Glomerular endothelial cell (primary cell): ENCODE measurements around the gene PPP1CC. TPM values are rescaled to one million over a fixed set of nuclear protein-coding genes. Genes with fewer than 3 reads are reported as not detected.
"Not testable (repeated sequence)": the region's sequence is repeated elsewhere in the genome, so short reads cannot be mapped to it uniquely, and the experiment has no call there.

ENCODE experiments used
- DNase-seq: peaks from one replicate; pipeline ENCODE4 v3.0.0-alpha.2; 2011; ENCODE audit warnings: low read depth, low spot score; ENCODE audit errors: extremely low read depth
- total RNA-seq: library from RNA; depleted of rRNA; stranded (reverse); fragments of >200 nt; gene quantifications from 2 replicates; pipeline ENCODE4 v1.2.3, GENCODE V29; 2015

The PPP1CC gene
- total RNA-seq, 1 donor from 2014 or later, result 77.5 TPM

GRCh38 chr12:110726708-110727369, 15.9 kb downstream of the PPP1CC start:
- DNase-seq, result no peak

GRCh38 chr12:110726028-110726427, 16.7 kb downstream of the PPP1CC start:
- no peak for DNase-seq

- no peak for DNase-seq
Measured at GRCh38 chr12:110725267-110725666, 17.4 kb downstream of the PPP1CC start.

GRCh38 chr12:110722892-110723291, 19.8 kb downstream of the PPP1CC start:
- DNase-seq, result not testable (repeated sequence)

GRCh38 chr12:110721570-110721969, 21.1 kb downstream of the PPP1CC start:
- DNase-seq, result no peak

GRCh38 chr12:110720516-110720915, 22.2 kb downstream of the PPP1CC start:
- DNase-seq, result no peak

- DNase-seq, result no peak
Measured at GRCh38 chr12:110718222-110718908, 24.3 kb downstream of the PPP1CC start.

GRCh38 chr12:110717037-110717436, 25.7 kb downstream of the PPP1CC start:
- no peak for DNase-seq

- DNase-seq, result no peak
Measured at GRCh38 chr12:110708917-110709316, 33.8 kb downstream of the PPP1CC start.

- DNase-seq, result no peak
Measured at GRCh38 chr12:110705309-110705708, 37.4 kb downstream of the PPP1CC start.

- DNase-seq, result no peak
Measured at GRCh38 chr12:110704750-110705149, 37.9 kb downstream of the PPP1CC start.

- no peak for DNase-seq
Measured at GRCh38 chr12:110704231-110704630, 38.5 kb downstream of the PPP1CC start.

- DNase-seq, result no peak
Measured at GRCh38 chr12:110702081-110702480, 40.6 kb downstream of the PPP1CC start.

- no peak for DNase-seq
Measured at GRCh38 chr12:110699591-110700445, 42.9 kb downstream of the PPP1CC start.

GRCh38 chr12:110698171-110698902, 44.4 kb downstream of the PPP1CC start:
- DNase-seq, result peak; percentile 56

GRCh38 chr12:110697236-110697635, 45.5 kb downstream of the PPP1CC start:
- DNase-seq, result no peak

- no peak for DNase-seq
Measured at GRCh38 chr12:110696283-110696682, 46.4 kb downstream of the PPP1CC start.

- DNase-seq, result no peak
Measured at GRCh38 chr12:110694330-110694901, 48.3 kb downstream of the PPP1CC start.

GRCh38 chr12:110693731-110694130, 49.0 kb downstream of the PPP1CC start:
- DNase-seq, result no peak

GRCh38 chr12:110690127-110690430, 52.6 kb downstream of the PPP1CC start:
- no peak for DNase-seq
